ENCODE data around the gene SORBS1. TPM values are rescaled to one million over a fixed set of nuclear protein-coding genes. Genes with fewer than 3 reads are reported as not detected.

SORBS1 gene
- 10 to 100 TPM; 29.0 to 60.9 TPM for total RNA-seq

GRCh38 chr10:95561177-95561863 lies at the start of gene SORBS1:
Gene SORBS1, minus strand, starts transcription at chr10:95561371. Its CDS starts 120,236 bp downstream, at chr10:95441135.

DNA sequence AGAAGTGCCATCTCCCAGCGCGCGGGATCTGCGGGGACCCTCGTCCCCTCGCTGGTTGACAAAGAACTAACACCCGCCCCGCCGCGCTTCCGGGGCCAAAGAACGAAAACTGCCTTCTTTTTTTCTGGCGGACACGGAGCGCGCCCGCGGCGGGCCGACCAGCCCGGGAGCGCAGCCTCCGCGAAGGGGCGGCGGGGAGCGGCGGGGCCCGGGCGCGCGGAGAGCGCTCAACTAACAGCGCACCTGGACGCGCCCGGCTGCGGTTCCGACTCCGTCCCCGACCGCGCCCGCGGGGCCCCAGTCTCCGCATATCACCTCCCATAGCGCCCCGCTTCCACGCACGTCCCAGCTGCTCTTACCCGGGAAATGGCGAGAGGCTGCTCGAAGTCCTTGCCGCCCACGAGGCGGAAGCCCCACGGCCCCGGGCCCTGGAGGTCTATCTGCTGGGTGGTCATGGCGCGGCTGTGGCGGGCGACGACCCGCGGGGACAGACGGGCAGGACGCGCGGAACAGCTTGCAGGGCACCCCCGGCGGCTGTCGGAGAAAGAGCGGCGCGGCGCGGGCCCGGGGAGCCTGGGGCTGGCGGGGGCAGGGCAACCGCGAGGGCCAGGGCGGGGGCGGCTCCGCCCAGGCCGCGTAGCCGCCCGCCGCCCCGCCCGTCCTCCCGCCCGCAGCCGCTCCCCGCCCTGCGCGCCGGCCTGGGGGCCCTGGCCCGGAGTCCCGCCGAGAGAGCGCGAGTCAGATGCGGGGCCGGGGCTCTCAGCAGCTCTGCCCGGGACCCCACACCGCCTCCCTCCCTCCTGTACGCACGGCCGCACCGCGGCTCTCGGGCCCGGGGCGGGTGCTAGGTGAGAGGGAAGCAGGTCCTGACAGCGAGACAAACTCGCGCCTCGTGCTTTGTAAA lies 270.5 kb downstream of the SORBS1 start, which contains the start of gene PDLIM1:
Gene PDLIM1, minus strand, starts transcription at position 543 of the 904 bp plus-strand sequence. Its CDS starts 88 bp downstream, at position 455.

Other genes with a start within 250 kb of the SORBS1 start
- 10 to 100 TPM; 44.4 to 86.6 TPM for gene ALDH18A1, start 95.3 kb upstream of the SORBS1 start, total RNA-seq
- 10 to 100 TPM; 26.2 to 41.3 TPM for gene TCTN3, start 132.6 kb upstream of the SORBS1 start, total RNA-seq
- gene ENTPD1, start 194.8 kb upstream of the SORBS1 start, total RNA-seq, result under 1 TPM; under 0.01 to 0.67 TPM